OCI-LY7 (cell line): Measurements from ENCODE around the gene IDUA.

Source experiments
- EZH2phosphoT487 ChIP-seq: fragments of 200-600 bp; sonication (generic); IDR thresholded peaks from 2 replicates; pipeline ENCODE4 v1.6.1; 2018; ENCODE audit warnings: low read depth, borderline replicate concordance, mild to moderate bottlenecking, mixed run types, antibody characterized with exemption, low read length, moderate library complexity, mixed read lengths
- TF ChIP-seq, protein P1 (sequence below): fragments of 200-600 bp; sonication (generic); conservative IDR thresholded peaks from 2 replicates; pipeline ENCODE4 v1.5.1; 2014; ENCODE audit warnings: mild to moderate bottlenecking, antibody characterized with exemption, low read length, moderate library complexity, mixed read lengths

DNA sequence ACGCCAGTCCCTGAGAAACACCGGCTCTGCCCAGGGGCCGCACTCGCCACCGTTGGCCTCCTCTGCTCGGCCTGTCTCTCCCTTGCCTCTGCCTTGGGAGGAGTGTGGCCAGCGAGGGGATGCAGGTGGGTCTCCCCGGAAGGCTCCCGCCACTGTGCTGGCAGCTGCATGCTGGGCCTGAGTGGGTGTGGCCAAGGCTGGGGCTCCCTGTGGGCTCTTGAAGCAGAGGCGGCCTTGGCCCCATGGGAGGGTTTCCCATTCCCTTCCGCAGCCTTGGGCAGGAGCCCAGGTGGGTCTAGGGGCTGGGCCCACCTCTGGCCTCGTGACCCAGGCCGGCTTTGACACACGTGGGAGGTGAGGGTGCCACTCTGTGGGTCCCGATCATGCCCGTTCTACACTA is 43.7 kb downstream of the IDUA start:
- TF ChIP-seq, protein P1, sequence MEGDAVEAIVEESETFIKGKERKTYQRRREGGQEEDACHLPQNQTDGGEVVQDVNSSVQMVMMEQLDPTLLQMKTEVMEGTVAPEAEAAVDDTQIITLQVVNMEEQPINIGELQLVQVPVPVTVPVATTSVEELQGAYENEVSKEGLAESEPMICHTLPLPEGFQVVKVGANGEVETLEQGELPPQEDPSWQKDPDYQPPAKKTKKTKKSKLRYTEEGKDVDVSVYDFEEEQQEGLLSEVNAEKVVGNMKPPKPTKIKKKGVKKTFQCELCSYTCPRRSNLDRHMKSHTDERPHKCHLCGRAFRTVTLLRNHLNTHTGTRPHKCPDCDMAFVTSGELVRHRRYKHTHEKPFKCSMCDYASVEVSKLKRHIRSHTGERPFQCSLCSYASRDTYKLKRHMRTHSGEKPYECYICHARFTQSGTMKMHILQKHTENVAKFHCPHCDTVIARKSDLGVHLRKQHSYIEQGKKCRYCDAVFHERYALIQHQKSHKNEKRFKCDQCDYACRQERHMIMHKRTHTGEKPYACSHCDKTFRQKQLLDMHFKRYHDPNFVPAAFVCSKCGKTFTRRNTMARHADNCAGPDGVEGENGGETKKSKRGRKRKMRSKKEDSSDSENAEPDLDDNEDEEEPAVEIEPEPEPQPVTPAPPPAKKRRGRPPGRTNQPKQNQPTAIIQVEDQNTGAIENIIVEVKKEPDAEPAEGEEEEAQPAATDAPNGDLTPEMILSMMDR, result no peak
- TF ChIP-seq EZH2phosphoT487, result no peak
